Measurements from ENCODE around the gene ATG7. TPM values are rescaled to one million over a fixed set of nuclear protein-coding genes. Genes with fewer than 3 reads are reported as not detected.

The ATG7 gene
- total RNA-seq, 1 experiment from 2014 or later: 29.3 TPM

- no peaks in the 10 kb centered on the region for H3K79me2 ChIP-seq (ENCODE audit: insufficient read depth, low read length)
- TF ChIP-seq SRF (IDR thresholded peaks at IDR 0.05; ENCODE audit: low read depth) (no peak), POLR2A (IDR thresholded peaks at IDR 0.05; ENCODE audit: borderline replicate concordance, extremely low read depth, insufficient read depth, insufficient read length) (no peak), ZFX (IDR thresholded peaks at IDR 0.05) (no peak), CTCF (IDR thresholded peaks at IDR 0.05 in 2 of 3, conservative IDR thresholded peaks at IDR 0.05 in 1 of 3; ENCODE audit: borderline replicate concordance in 1 of 3, insufficient read depth in 1 of 3, low read depth in 2 of 3, low read length in 2 of 3) (no peak), CBX3 (IDR thresholded peaks at IDR 0.05; ENCODE audit: low read depth) (no peak)
- H3K9me2 ChIP-seq (ENCODE audit: insufficient read depth): no peaks in the 10 kb centered on the region
- peaks cover 2 to 3% of the 10 kb centered on the region in 2 experiments for H3K4me1 ChIP-seq (ENCODE audit: control insufficient read depth in 1 of 2, insufficient read depth in 2 of 2, low read length in 2 of 2)
- POLR2A ChIA-PET: no interaction called here
- ATAC-seq (no peak), DNase-seq (ENCODE audit: low read depth, low spot score) (no peak)
- H2AFZ ChIP-seq (ENCODE audit: low read depth, low read length, poor library complexity, severe bottlenecking): no peak overlapping the region
- no peaks in the 10 kb centered on the region; a peak in 1 of 4 replicates for H3K36me3 ChIP-seq (ENCODE audit: control insufficient read depth in 1 of 2, insufficient read depth in 2 of 2, low read length in 2 of 2)
- no peak overlapping the region for H3K4me3 ChIP-seq (replicated peaks in 1 of 2; ENCODE audit: low read depth in 1 of 2, low read length in 2 of 2)
- intact Hi-C loops (cut with micrococcal nuclease): no loop called here
- peaks cover 7% of the 10 kb centered on the region; the same call in 1 of the 2 replicates for H4K20me1 ChIP-seq (ENCODE audit: insufficient read depth)
- RAD21 ChIA-PET (ENCODE audit: low non-redundant PET in 1 of 2, low total read pairs in 2 of 2, uncharacterized antibody in 2 of 2, unreplicated experiment in 2 of 2): no interaction called here
- no TSS peak for BruUV-seq (replicated peaks)
- H3K27ac ChIP-seq (ENCODE audit: low read depth, low read length): no peak overlapping the region
- CTCF ChIA-PET: no interaction called here
- H3K27me3 ChIP-seq (ENCODE audit: insufficient read depth, low read length): no peaks in the 10 kb centered on the region
- no peaks in the 10 kb centered on the region for H3K9me3 ChIP-seq (ENCODE audit: control insufficient read depth in 1 of 2, insufficient read depth in 1 of 2, low read depth in 1 of 2, low read length in 2 of 2)
- H3K4me2 ChIP-seq (ENCODE audit: low read length): no peak overlapping the region
- no peak overlapping the region for H3K9ac ChIP-seq (ENCODE audit: low read length)
These were observed 282.5 kb downstream of the ATG7 start for GRCh38 chr3:11554666-11555065.

DNA sequence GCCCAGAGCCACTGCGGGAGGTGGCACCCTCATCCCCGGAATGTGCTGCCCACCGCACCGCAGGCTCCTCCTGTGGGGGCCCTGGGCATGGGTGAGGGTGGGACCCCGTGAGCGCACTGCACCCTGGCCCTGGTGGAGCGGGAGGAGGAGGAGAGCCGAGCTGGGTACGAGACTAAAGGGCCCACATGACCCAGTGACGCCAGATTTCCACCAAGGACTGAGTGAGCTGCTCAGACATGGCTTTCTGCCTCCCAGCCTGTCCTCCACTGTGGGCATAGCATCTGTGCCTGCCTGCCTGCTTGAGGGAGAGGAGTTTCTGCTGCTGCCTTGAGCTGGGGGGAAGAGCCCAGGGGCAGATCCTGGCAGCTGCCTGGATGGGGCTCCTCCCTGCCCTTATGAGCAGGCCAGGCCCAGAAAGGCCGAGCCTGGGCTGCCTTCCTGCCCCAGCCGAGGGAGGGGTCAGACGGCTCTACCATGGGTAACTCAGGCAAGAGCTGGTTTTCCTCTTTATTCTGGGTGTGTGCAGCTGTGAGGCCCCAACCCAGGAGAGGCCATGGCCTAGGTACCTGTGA lies 283.1 kb downstream of the ATG7 start:
- no peak for DNase-seq (ENCODE audit: low read depth, low spot score)
- H3K4me1 ChIP-seq (ENCODE audit: control insufficient read depth in 1 of 2, insufficient read depth in 2 of 2, low read length in 2 of 2): no peaks in the 10 kb centered on the region; a peak in 1 of 4 replicates
- no peaks in the 10 kb centered on the region for H3K79me2 ChIP-seq (ENCODE audit: insufficient read depth, low read length)
- H3K4me2 ChIP-seq (ENCODE audit: low read length): no peak overlapping the region
- H3K27me3 ChIP-seq (ENCODE audit: insufficient read depth, low read length): no peaks in the 10 kb centered on the region
- ATAC-seq: no peak
- no peaks in the 10 kb centered on the region for H3K9me3 ChIP-seq (ENCODE audit: control insufficient read depth in 1 of 2, insufficient read depth in 1 of 2, low read depth in 1 of 2, low read length in 2 of 2)
- no peak overlapping the region for H3K9ac ChIP-seq (ENCODE audit: low read length)
- H2AFZ ChIP-seq (ENCODE audit: low read depth, low read length, poor library complexity, severe bottlenecking): no peak overlapping the region
- H3K4me3 ChIP-seq (replicated peaks in 1 of 2; ENCODE audit: low read depth in 1 of 2, low read length in 2 of 2): no peak overlapping the region
- POLR2A ChIA-PET: no interaction called here
- intact Hi-C loops (cut with micrococcal nuclease): no loop called here
- RAD21 ChIA-PET (ENCODE audit: low non-redundant PET in 1 of 2, low total read pairs in 2 of 2, uncharacterized antibody in 2 of 2, unreplicated experiment in 2 of 2): no interaction called here
- H3K36me3 ChIP-seq (ENCODE audit: control insufficient read depth in 1 of 2, insufficient read depth in 2 of 2, low read length in 2 of 2): no peaks in the 10 kb centered on the region; a peak in 1 of 4 replicates
- CTCF ChIA-PET: no interaction called here
- peaks cover 7% of the 10 kb centered on the region; the same call in 1 of the 2 replicates for H4K20me1 ChIP-seq (ENCODE audit: insufficient read depth)
- no TSS peak for BruUV-seq (replicated peaks)
- H3K9me2 ChIP-seq (ENCODE audit: insufficient read depth): no peaks in the 10 kb centered on the region
- H3K27ac ChIP-seq (ENCODE audit: low read depth, low read length): no peak overlapping the region
- no peak for TF ChIP-seq POLR2A (IDR thresholded peaks at IDR 0.05; ENCODE audit: borderline replicate concordance, extremely low read depth, insufficient read depth, insufficient read length)
- no peak for TF ChIP-seq MAX (IDR thresholded peaks at IDR 0.05)
- no peak for TF ChIP-seq TCF7L2 (IDR thresholded peaks at IDR 0.05; ENCODE audit: borderline replicate concordance, extremely low read depth, insufficient read depth, insufficient read length)
- no peak for TF ChIP-seq ELF1 (IDR thresholded peaks at IDR 0.05; ENCODE audit: borderline replicate concordance, low read depth)
- TF ChIP-seq YY1 (IDR thresholded peaks at IDR 0.05; ENCODE audit: extremely low read depth, insufficient replicate concordance, low read depth, low read length): no peak
- TF ChIP-seq, protein P1, sequence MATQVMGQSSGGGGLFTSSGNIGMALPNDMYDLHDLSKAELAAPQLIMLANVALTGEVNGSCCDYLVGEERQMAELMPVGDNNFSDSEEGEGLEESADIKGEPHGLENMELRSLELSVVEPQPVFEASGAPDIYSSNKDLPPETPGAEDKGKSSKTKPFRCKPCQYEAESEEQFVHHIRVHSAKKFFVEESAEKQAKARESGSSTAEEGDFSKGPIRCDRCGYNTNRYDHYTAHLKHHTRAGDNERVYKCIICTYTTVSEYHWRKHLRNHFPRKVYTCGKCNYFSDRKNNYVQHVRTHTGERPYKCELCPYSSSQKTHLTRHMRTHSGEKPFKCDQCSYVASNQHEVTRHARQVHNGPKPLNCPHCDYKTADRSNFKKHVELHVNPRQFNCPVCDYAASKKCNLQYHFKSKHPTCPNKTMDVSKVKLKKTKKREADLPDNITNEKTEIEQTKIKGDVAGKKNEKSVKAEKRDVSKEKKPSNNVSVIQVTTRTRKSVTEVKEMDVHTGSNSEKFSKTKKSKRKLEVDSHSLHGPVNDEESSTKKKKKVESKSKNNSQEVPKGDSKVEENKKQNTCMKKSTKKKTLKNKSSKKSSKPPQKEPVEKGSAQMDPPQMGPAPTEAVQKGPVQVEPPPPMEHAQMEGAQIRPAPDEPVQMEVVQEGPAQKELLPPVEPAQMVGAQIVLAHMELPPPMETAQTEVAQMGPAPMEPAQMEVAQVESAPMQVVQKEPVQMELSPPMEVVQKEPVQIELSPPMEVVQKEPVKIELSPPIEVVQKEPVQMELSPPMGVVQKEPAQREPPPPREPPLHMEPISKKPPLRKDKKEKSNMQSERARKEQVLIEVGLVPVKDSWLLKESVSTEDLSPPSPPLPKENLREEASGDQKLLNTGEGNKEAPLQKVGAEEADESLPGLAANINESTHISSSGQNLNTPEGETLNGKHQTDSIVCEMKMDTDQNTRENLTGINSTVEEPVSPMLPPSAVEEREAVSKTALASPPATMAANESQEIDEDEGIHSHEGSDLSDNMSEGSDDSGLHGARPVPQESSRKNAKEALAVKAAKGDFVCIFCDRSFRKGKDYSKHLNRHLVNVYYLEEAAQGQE (IDR thresholded peaks at IDR 0.05; ENCODE audit: low read depth): no peak
- no peak for TF ChIP-seq EZH2phosphoT487 (IDR thresholded peaks at IDR 0.05; ENCODE audit: borderline replicate concordance)
- no peak for TF ChIP-seq EGR1 (IDR thresholded peaks at IDR 0.05; ENCODE audit: low read depth)
- TF ChIP-seq SRF (IDR thresholded peaks at IDR 0.05; ENCODE audit: low read depth): no peak

Data from HCT116 (cell line).